Lower leg skin (tissue), 3 donors: Measurements from ENCODE around the gene KXD1.

Source experiments
- CTCF ChIP-seq, 3 donors: fragments of 450-650 bp; IDR thresholded peaks; one replicate each; pipeline ENCODE4 v1.5.1; 2016; ENCODE audit warnings: antibody characterized with exemption in 3 of 3, mild to moderate bottlenecking in 3 of 3, moderate library complexity in 2 of 3
- POLR2A ChIP-seq, 2 donors: fragments of 450-650 bp; IDR thresholded peaks; one replicate each; pipeline ENCODE4 v1.6.1; 2016 to 2017; ENCODE audit warnings: antibody characterized with exemption in 2 of 2, mild to moderate bottlenecking in 1 of 2, moderate library complexity in 1 of 2

GRCh38 chr19:18517606-18518005, 40.1 kb upstream of the KXD1 start:
- no peak for TF ChIP-seq CTCF (IDR thresholded peaks at IDR 0.05)
- no peak for TF ChIP-seq POLR2A (IDR thresholded peaks at IDR 0.05)
